NCI-H345 (cell line): ENCODE data around the gene SPOCK2.

Source experiments
- DNase-seq: peaks from one replicate; lab custom pipeline; 2025; lab: John Stamatoyannopoulos, UW

SPOCK2 gene

DNA sequence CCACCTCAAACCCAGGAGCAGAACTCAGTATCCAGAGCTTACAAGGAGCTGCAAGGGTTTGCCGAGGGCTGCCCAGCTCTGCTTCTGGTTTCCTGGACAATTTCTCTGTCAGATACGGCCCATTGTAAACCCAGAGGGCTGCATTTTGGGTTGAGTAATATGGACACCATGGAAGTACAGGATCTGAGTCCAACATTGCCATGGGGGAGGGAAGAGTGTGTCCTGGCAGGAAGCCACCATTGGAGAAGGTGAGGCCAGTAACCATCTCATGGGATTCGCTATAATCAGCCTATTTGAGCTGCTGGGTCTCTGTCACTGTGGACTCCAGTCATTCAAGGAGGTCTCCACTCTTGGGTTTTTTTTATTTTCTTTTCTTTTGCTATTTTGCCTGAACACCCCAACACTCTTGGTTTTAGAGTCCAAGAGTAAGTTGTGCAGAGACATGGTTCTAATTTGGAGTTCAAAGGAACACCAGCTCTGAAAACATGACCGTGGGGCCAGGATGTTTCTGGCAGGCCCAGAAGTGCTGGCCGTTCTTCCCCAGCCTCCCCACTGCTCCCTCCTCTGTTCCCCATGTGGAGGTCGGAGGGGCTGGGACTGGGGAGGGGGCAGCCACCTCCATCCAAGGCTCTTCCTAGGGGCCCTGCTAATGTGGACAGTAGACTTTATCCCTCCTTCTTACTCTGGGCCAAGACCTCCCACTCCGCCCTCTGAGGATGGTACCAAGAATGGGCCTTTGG, 77.9 kb downstream of the SPOCK2 start:
- no peak for DNase-seq

- no peak for DNase-seq
Observed at GRCh38 chr10:72009425-72010081, 78.8 kb downstream of the SPOCK2 start.

DNA sequence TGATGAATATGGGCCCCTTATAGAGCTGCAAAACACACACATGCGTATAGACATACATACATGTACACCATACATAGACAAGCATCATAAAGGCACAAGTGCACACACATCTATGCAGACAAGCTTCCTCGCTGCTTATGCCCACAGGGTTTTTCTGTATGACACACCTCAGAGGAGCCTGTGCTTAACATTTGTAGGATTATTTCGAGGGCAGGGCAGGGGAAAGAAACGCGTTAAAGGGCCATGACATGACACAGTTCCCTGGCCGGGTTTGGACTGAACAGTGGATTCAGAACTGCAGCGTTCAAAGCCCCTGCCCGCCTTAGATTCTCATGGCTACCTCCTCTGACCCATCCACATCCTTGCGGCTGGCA, 79.3 kb downstream of the SPOCK2 start:
- DNase-seq: no peak
